ENCODE data around the gene LCN12. TPM values are rescaled to one million over a fixed set of nuclear protein-coding genes. Genes with fewer than 3 reads are reported as not detected.

Gene LCN12
- total RNA-seq, 1 donor from 2014 or later: 1.9 TPM

- no peak for TF ChIP-seq CTCF (IDR thresholded peaks at IDR 0.05)
- no peaks in the 10 kb centered on the region for H3K4me1 ChIP-seq
- no peaks in the 10 kb centered on the region for H3K27me3 ChIP-seq (ENCODE audit: low read depth)
- DNase-seq (no peak), ATAC-seq (no peak)
- H3K4me3 ChIP-seq: no peak overlapping the region
- H3K36me3 ChIP-seq: peaks cover 53% of the 10 kb centered on the region
- intact Hi-C loops (cut with DNase I): no loop called here
- no peak overlapping the region for H3K27ac ChIP-seq
- no peaks in the 10 kb centered on the region for H3K9me3 ChIP-seq
Observed at GRCh38 chr9:136925414-136926153, 26.5 kb upstream of the LCN12 start.

- Histone ChIP-seq H3K36me3 (peaks cover 47% of the 10 kb centered on the region), H3K9me3 (no peaks in the 10 kb centered on the region), H3K27ac (no peak overlapping the region), H3K4me3 (no peak overlapping the region), H3K27me3 (ENCODE audit: low read depth) (no peaks in the 10 kb centered on the region), H3K4me1 (no peaks in the 10 kb centered on the region)
- no peak for DNase-seq
- intact Hi-C loops (cut with DNase I): no loop called here
- no peak for TF ChIP-seq CTCF (IDR thresholded peaks at IDR 0.05)
- peak in 1 of 2 donors; percentile 5 for ATAC-seq
Observed at GRCh38 chr9:136926154-136926704, 25.8 kb upstream of the LCN12 start.

GRCh38 chr9:136926749-136927148 is 25.3 kb upstream of the LCN12 start:
- Histone ChIP-seq H3K36me3 (peaks cover 42% of the 10 kb centered on the region), H3K9me3 (no peaks in the 10 kb centered on the region), H3K27me3 (ENCODE audit: low read depth) (no peaks in the 10 kb centered on the region), H3K4me1 (no peaks in the 10 kb centered on the region), H3K4me3 (no peak overlapping the region), H3K27ac (no peak overlapping the region)
- intact Hi-C loops (cut with DNase I): no loop called here
- ATAC-seq (no peak), DNase-seq (no peak)
- TF ChIP-seq CTCF (IDR thresholded peaks at IDR 0.05): no peak

- H3K27ac ChIP-seq: no peak overlapping the region
- H3K36me3 ChIP-seq: peaks cover 37% of the 10 kb centered on the region
- H3K4me3 ChIP-seq: no peak overlapping the region
- DNase-seq (no peak), ATAC-seq (no peak)
- intact Hi-C loops (cut with DNase I): no loop called here
- TF ChIP-seq CTCF (IDR thresholded peaks at IDR 0.05): no peak
- no peaks in the 10 kb centered on the region for H3K27me3 ChIP-seq (ENCODE audit: low read depth)
- no peaks in the 10 kb centered on the region for H3K9me3 ChIP-seq
- H3K4me1 ChIP-seq: no peaks in the 10 kb centered on the region
Observed at GRCh38 chr9:136927343-136928271, 24.5 kb upstream of the LCN12 start.

- ATAC-seq (peak; percentile 32 to 37), DNase-seq (no peak)
- no peaks in the 10 kb centered on the region for H3K4me1 ChIP-seq
- H3K4me3 ChIP-seq: no peak overlapping the region
- H3K9me3 ChIP-seq: no peaks in the 10 kb centered on the region
- H3K27me3 ChIP-seq (ENCODE audit: low read depth): no peaks in the 10 kb centered on the region
- H3K36me3 ChIP-seq: peaks cover 35% of the 10 kb centered on the region
- TF ChIP-seq CTCF (IDR thresholded peaks at IDR 0.05): no peak
- intact Hi-C loops (cut with DNase I): no loop called here
- no peak overlapping the region for H3K27ac ChIP-seq
Observed at GRCh38 chr9:136928591-136928990, 23.5 kb upstream of the LCN12 start.
